Putamen (tissue), 1 donor: ENCODE results near the gene WDFY3.
"Not testable (repeated sequence)": the region's sequence is repeated elsewhere in the genome, so short reads cannot be mapped to it uniquely, and the experiment has no call there.

Experiments used
- DNase-seq: peaks from one replicate; pipeline ENCODE4 v3.0.0-alpha.2; 2016; ENCODE audit warnings: low spot score

The WDFY3 gene

DNA sequence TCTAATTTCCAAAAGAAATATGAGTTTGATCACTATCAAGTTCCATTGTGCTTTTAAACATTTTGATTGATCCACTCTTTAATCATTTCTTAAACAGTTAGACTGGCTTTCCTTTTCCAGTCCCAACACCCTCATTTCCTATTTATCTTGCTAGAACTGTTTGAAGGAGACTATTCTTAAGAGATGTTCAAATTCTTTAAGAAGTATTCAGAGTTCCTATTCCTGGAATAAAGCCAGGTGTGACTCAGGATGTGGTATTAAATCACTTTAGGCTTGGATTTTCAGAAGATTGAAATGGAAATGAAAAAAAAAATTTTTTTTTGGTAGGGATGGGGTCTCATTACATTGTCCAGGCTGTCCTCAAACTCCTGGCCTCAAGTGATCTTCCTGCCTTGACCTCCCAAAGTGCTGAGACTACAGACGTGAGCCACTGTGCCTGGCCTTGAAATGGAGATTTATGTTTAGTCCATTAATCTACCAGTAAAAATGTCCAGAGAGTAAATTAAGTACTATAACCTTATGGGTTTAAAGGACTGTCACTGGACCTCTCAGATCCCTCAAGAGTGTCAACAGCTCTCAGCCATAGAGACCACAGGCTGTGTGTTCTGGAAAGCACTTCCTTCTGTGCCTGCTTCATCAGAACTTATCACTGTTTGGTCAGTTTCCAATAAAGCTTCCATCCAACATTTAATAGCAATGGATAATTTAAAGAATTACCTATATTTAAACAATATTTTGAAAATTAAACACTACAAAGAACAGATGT lies 292.8 kb downstream of the WDFY3 start:
- no peak for DNase-seq

DNA sequence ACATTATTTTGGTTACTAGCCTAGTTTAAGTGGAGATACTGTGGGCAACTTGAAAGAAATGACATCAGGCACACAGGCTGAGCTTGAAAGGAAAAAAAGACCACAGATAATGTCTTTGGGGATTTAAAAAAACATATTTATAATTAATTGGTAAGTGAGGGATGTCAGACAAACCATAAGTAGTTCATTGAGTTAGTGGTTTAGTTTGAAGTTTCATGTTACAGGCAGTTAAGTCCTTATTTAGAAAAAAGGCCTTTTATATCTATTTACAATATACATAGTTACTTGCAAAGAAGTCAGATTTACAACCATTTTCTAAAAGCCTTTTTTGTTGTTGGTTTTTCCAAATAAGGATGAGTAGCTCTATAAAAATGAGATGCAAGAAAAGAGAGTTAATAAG lies 294.3 kb downstream of the WDFY3 start:
- DNase-seq, result no peak

DNA sequence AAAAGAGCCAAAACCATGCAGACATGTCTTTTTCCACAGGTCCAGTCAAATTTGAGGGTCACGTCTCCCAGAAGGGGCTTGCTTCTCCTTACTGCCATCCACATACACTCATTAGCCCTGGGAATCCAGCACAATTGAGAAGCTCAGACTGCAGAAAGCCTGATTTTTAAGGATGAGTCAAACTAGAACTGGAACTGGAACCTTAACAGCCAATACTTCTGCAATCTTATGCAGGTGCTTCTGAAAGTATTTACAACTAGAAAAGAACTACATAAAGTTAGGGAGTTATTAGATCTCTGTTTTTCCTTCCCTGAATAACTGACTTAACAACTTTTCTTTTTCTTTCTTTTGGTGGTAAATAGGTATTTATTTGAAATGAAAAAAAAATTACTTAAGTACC lies 297.3 kb downstream of the WDFY3 start:
- no peak for DNase-seq

- DNase-seq, result no peak
These were observed 300.1 kb downstream of the WDFY3 start for GRCh38 chr4:84666439-84666838.

- not testable (repeated sequence) for DNase-seq
These were observed 301.7 kb downstream of the WDFY3 start for GRCh38 chr4:84664767-84665166.

DNA sequence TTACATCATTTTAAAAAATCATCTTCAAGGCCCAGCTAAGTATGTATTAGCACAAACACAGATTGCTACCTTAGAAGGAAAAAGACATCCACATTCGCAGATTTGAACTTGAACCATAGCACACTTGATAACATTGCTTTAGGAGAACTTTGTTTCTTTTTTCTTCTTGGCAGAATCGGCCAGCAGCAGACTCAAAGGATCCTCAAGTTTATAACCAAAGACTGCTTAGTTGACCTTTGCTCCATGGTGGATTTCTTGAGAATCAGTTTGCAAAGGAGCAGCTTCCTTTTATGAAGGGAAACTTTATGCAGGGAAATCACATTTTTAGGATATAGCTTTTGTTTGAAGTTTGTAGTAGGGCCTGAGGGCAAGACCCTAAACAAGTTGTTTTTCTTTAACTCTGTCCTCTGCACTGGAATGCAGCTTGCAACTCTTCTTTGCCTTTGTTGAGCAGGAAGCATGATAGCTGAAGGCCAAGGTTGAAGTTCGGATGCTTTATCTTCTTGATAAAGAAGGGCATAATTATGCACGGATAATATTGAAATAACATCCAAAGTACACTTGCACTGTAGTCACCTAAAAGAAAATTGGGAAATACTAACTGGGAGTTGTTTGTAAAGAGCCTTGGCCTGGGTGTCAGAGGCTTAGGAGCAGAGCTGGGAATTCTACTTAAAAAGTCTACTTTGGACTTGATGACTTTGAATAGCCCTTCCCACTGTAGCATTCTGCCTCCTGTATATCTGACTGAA lies 305.1 kb downstream of the WDFY3 start:
- no peak for DNase-seq

GRCh38 chr4:84660606-84661005 lies 305.9 kb downstream of the WDFY3 start:
- DNase-seq, result no peak

DNA sequence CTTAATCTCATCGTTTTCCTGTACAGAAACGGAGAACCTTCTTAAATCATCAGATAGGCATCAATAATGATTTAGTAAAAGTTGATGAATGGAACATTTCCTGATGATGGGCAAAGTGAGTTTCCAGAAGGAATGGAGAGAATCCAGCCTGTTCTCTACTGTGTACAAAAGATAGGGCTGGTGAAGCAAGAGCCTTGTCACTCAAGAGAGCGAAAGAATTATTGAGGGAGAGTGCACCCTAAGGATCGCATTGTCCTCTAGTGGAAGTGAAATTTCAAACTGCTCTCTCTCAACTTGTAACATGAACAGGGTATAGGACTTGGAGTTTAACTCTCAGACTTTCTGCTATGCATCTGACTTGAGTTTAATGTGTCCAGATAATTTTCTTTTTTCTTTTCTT lies 314.0 kb downstream of the WDFY3 start:
- DNase-seq, result no peak

DNA sequence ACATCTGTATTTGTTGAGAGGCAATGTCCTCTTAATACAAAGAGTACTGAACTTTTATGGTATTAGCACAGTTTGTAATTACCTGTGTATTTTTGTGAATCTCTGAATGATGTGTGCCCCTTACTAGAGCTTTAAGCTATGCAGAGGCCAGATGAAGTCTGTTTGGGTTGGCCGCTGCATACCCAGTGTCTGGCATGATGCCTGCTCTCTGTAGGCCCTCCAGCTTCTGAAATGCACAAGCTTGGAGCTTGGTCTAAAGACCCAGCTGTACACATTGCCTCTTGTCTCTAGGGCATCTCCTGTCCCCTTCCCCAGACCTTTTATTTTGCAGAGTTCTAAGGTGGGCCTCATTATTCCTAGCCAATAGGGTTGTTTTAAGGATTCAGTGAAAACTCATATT lies 315.0 kb downstream of the WDFY3 start:
- DNase-seq, result no peak

- no peak for DNase-seq
These were observed 317.4 kb downstream of the WDFY3 start for GRCh38 chr4:84648863-84649647.

GRCh38 chr4:84648178-84648577 lies 318.3 kb downstream of the WDFY3 start:
- no peak for DNase-seq

GRCh38 chr4:84647312-84647884 lies 319.1 kb downstream of the WDFY3 start:
- no peak for DNase-seq

GRCh38 chr4:84644087-84644486 lies 322.4 kb downstream of the WDFY3 start:
- no peak for DNase-seq

- no peak for DNase-seq
These were observed 327.3 kb downstream of the WDFY3 start for GRCh38 chr4:84639145-84639544.

DNA sequence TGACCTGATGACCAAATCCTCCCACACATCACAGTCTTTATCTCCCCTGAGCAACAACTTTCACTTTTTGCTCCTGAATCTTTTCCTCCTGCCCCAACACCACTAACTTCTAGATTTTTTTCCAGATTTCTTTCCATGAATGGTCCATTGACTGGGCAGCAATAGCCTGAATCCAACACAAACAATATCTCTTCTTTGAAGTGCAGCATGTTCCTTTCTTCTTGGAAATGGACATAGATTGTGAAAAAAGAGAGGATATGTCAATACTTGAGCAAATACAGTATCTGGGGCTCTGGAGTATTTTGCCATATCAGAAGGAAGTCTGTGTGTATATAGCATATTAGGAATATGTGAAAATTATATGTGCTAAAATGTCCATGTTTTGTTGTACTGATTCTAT lies 328.4 kb downstream of the WDFY3 start:
- DNase-seq, result no peak

GRCh38 chr4:84634961-84635360 lies 331.5 kb downstream of the WDFY3 start:
- no peak for DNase-seq

GRCh38 chr4:84632092-84632491 lies 334.4 kb downstream of the WDFY3 start:
- DNase-seq, result no peak

DNA sequence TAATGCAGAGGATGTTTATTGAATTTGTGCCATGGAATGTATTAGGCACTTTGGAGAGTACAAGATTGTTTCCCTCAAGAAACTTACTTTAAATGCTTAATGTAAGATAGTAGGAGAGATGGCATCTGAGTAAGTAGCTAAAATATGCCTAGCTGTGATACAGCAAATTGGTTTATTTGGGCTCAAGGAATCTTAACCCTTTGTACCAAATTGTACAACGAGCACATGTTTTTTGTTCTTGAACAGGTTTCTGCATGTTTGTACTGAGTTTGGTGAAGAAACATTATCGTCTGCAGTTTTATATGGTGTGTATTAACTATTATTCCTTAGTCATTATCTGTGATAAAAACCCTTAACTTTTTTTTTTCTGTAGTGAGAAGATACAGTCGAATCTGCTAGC lies 334.9 kb downstream of the WDFY3 start:
- no peak for DNase-seq

DNA sequence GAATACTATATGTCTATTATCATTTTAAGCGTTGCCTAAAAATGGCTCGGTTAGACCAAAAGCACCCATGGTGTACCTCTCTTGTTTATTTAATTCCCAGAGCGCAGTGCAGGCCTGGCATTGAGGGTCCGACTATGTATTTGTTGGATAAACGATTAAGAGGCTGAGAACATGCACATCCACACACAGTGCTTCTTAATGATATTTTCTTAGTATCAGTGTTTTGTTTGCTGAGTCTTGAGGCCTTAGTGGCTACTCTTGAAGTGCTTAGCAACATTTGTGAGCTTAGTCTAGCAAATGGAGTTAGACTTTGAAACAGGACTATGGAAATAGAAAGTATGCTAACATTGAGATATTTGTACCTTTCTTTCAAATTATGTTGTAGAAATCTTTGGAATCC lies 339.8 kb downstream of the WDFY3 start:
- no peak for DNase-seq

DNA sequence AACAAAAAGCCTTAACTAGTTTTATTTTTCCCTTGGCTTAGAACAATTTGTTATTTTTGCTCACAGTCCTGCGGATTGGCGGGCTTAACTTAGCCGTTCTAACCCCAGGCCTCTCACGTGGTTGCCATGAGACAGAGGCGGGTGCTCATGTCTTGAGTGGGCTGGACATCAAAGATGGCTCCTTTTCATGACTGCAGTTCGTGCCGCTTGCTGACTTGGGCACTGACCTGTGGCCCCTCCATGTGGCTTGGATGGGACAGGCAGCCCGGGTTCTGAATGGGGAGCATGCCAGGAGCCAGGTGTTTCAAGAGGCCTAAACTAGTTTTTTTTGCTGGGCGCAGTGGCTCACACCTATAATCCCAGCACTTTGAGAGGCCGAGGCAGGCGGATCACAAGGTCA lies 342.8 kb downstream of the WDFY3 start:
- no peak for DNase-seq

DNA sequence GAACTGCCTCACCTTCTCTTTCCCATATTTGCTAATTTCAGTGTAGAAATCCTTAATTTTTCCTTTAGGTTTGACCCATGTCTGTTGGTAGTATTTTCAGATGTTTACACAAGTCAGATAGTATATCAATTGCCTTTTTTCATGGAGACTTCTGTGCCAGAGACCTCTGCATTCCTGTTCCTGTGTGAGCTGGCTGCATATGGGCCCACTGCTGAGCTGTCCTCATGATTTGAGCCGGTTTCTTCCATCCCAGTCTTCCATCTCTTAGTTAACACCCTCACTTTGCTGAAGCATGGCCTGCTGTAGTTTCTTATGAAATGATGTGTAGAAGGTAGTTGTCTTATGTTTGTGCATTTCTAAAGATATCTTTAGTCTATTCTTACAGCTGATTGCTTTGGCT lies 343.5 kb downstream of the WDFY3 start:
- no peak for DNase-seq
